Brain microvascular endothelial cell (primary cell): ENCODE results near the gene DDC.

Experiments used
- DNase-seq: peaks from one replicate; pipeline ENCODE4 v3.0.0-alpha.2; 2020
- H3K27ac ChIP-seq: fragments of 250-450 bp; sonication (Bioruptor Pico); 2 replicates; pipeline ENCODE4 v1.5.1; 2020; ENCODE audit warnings: mild to moderate bottlenecking, moderate library complexity
- H3K27me3 ChIP-seq: fragments of 250-450 bp; sonication (Bioruptor Pico); replicated peaks from 2 replicates; pipeline ENCODE4 v1.5.1; 2020; ENCODE audit warnings: mild to moderate bottlenecking
- H3K36me3 ChIP-seq: fragments of 250-450 bp; sonication (Bioruptor Pico); replicated peaks from 2 replicates; pipeline ENCODE4 v1.5.1; 2020; ENCODE audit warnings: mild to moderate bottlenecking
- H3K4me3 ChIP-seq: 2 replicates; pipeline ENCODE4 v1.5.1; 2011; ENCODE audit warnings: low read depth, mild to moderate bottlenecking, control low read depth, low read length, moderate library complexity
- CTCF ChIP-seq: IDR thresholded peaks from 2 replicates; pipeline ENCODE4 v1.5.1; 2011; ENCODE audit warnings: low read depth, mild to moderate bottlenecking, moderate library complexity, low read length, control low read depth, inconsistent platforms; ENCODE audit errors: missing control alignments
- in situ Hi-C: cut with HindIII; loops from 2 replicates; pipeline ENCODE4 v1.10.0; 2017; ENCODE audit warnings: low sequenced_read_pairs, low pct_ligation_motif_present

Gene DDC

GRCh38 chr7:50591480-50592438 lies 26.6 kb upstream of the DDC start:
- in situ Hi-C loops = no loop called here

GRCh38 chr7:50591098-50591479 lies 25.9 kb upstream of the DDC start:
- DNase-seq = no peak
- peaks cover 16% of the 10 kb centered on the region for H3K36me3 ChIP-seq
- H3K4me3 ChIP-seq = no peak overlapping the region
- H3K27ac ChIP-seq = no peak overlapping the region
- H3K27me3 ChIP-seq = no peaks in the 10 kb centered on the region
- no peak for TF ChIP-seq CTCF
- in situ Hi-C loops = no loop called here

More at GRCh38 chr7:50591480-50592438, 26.6 kb upstream of the DDC start:
- Histone ChIP-seq H3K36me3 (peaks cover 16% of the 10 kb centered on the region), H3K27ac (no peak overlapping the region), H3K27me3 (no peaks in the 10 kb centered on the region), H3K4me3 (no peak overlapping the region)
- no peak for TF ChIP-seq CTCF
- no peak for DNase-seq

GRCh38 chr7:50590535-50590934 lies 25.3 kb upstream of the DDC start:
- TF ChIP-seq CTCF = no peak
- DNase-seq = no peak
- H3K36me3 ChIP-seq = peaks cover 16% of the 10 kb centered on the region
- H3K27me3 ChIP-seq = no peaks in the 10 kb centered on the region
- H3K4me3 ChIP-seq = no peak overlapping the region
- H3K27ac ChIP-seq = no peak overlapping the region
- in situ Hi-C loops = no loop called here

GRCh38 chr7:50589364-50589763 lies 24.2 kb upstream of the DDC start:
- Histone ChIP-seq H3K4me3 (no peak overlapping the region), H3K27me3 (no peaks in the 10 kb centered on the region), H3K27ac (no peak overlapping the region), H3K36me3 (peaks cover 7% of the 10 kb centered on the region)
- no peak for DNase-seq
- in situ Hi-C loops = no loop called here
- TF ChIP-seq CTCF = no peak

GRCh38 chr7:50588937-50589336 lies 23.7 kb upstream of the DDC start:
- in situ Hi-C loops = no loop called here
- Histone ChIP-seq H3K36me3 (peaks cover 4% of the 10 kb centered on the region), H3K27ac (no peak overlapping the region), H3K4me3 (no peak overlapping the region), H3K27me3 (no peaks in the 10 kb centered on the region)
- TF ChIP-seq CTCF = peak; percentile 57
- no peak for DNase-seq
